Hepatocyte (in vitro differentiated cells): ENCODE measurements around the gene TUBE1.

Source experiments
- EZH2 ChIP-seq: fragments of 200-600 bp; sonication (generic); IDR thresholded peaks from 2 replicates; pipeline ENCODE4 v1.6.1; 2016; ENCODE audit warnings: antibody characterized with exemption, mild to moderate bottlenecking, borderline replicate concordance
- EZH2phosphoT487 ChIP-seq: fragments of 200-600 bp; sonication (generic); IDR thresholded peaks from one replicate; pipeline ENCODE4 v1.6.1; 2018; ENCODE audit warnings: antibody characterized with exemption, mild to moderate bottlenecking, low read depth, moderate library complexity; ENCODE audit not compliant: unreplicated experiment, severe bottlenecking
- TF ChIP-seq, protein P1 (sequence below): fragments of 200-600 bp; sonication (generic); IDR thresholded peaks from 2 replicates; pipeline ENCODE4 v1.5.1; 2016; ENCODE audit warnings: antibody characterized with exemption, mild to moderate bottlenecking; ENCODE audit not compliant: poor library complexity

DNA sequence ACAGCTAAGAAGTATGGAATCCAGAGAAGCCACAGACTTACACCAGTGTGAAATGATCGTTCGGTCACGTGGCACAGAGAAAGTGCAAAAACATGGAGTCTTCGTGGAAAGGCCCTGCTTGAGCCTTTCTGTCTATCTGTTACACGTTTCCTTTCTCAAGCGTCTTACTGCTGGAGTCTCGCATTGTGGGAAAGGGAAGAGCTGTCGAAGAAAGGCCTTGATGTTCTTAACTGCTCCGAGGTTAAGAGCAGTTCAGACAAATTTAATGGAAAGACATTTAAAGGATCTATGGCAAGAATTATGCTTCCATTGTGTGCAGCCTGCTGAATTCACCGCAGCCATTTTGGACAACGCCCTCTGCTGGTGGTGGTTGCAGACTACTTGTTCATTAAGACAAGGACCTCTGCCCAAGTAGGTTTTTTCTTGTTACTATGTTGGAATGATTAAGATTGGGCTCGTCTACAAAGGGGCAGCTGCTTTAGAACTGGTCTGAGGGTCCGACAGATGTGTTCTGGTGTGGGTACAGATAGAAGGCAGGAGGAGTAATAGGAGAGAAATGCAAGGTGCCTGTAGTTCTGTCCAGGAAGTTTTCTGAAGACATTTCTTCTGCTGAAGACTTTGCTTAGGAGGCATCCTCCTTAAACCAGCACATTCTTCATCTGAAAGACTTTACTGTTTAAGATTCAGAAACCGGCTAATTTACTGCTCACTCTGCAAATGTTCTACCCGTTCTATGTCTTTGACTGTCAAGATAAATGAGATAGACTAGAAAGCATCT, 58.0 kb downstream of the TUBE1 start:
- TF ChIP-seq, protein P1, sequence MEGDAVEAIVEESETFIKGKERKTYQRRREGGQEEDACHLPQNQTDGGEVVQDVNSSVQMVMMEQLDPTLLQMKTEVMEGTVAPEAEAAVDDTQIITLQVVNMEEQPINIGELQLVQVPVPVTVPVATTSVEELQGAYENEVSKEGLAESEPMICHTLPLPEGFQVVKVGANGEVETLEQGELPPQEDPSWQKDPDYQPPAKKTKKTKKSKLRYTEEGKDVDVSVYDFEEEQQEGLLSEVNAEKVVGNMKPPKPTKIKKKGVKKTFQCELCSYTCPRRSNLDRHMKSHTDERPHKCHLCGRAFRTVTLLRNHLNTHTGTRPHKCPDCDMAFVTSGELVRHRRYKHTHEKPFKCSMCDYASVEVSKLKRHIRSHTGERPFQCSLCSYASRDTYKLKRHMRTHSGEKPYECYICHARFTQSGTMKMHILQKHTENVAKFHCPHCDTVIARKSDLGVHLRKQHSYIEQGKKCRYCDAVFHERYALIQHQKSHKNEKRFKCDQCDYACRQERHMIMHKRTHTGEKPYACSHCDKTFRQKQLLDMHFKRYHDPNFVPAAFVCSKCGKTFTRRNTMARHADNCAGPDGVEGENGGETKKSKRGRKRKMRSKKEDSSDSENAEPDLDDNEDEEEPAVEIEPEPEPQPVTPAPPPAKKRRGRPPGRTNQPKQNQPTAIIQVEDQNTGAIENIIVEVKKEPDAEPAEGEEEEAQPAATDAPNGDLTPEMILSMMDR: peak; percentile 60
- no peak for TF ChIP-seq EZH2
- TF ChIP-seq EZH2phosphoT487: no peak
